ENCODE measurements around the gene ADAMTS16.

DNA sequence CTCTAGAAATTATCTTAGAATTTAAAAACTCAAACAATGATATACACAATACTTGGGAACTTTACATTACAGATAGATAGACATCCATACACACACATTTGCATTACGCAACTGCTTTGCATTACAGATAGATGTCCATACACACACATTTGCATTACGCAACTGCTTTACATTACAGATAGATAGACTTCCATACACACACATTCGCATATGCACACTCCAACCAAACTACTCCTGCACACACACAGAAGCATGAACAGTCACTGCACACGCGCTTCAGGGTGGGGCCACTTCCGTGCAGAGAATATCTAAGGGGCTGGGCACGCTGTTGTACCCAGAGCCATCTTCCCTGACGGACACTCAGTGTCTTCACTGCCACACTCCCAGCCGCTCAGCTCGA is 7.9 kb upstream of the ADAMTS16 start:
- no peak for TF ChIP-seq EP300 (IDR thresholded peaks at IDR 0.05)
- TF ChIP-seq, protein P1, sequence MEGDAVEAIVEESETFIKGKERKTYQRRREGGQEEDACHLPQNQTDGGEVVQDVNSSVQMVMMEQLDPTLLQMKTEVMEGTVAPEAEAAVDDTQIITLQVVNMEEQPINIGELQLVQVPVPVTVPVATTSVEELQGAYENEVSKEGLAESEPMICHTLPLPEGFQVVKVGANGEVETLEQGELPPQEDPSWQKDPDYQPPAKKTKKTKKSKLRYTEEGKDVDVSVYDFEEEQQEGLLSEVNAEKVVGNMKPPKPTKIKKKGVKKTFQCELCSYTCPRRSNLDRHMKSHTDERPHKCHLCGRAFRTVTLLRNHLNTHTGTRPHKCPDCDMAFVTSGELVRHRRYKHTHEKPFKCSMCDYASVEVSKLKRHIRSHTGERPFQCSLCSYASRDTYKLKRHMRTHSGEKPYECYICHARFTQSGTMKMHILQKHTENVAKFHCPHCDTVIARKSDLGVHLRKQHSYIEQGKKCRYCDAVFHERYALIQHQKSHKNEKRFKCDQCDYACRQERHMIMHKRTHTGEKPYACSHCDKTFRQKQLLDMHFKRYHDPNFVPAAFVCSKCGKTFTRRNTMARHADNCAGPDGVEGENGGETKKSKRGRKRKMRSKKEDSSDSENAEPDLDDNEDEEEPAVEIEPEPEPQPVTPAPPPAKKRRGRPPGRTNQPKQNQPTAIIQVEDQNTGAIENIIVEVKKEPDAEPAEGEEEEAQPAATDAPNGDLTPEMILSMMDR (IDR thresholded peaks at IDR 0.05) = no peak
- TF ChIP-seq POLR2A (IDR thresholded peaks at IDR 0.05) = no peak
